A673 (cell line): ENCODE measurements around the gene ACSS1.

Experiments
- CTCF ChIP-seq: fragments of 300-800, 200-600 bp; sonication (generic); conservative IDR thresholded peaks from 2 replicates; pipeline ENCODE4 v1.5.1; 2017; ENCODE audit warnings: low read depth, mild to moderate bottlenecking, antibody characterized with exemption, low read length, moderate library complexity, mixed read lengths
- EZH2 ChIP-seq: fragments of 200-600 bp; sonication (generic); IDR thresholded peaks from 2 replicates; pipeline ENCODE4 v1.6.1; 2017; ENCODE audit warnings: borderline replicate concordance, low read depth, mild to moderate bottlenecking, mixed read lengths, antibody characterized with exemption, low read length; ENCODE audit not compliant: poor library complexity, severe bottlenecking

- no peak for TF ChIP-seq EZH2
- no peak for TF ChIP-seq CTCF
Observed at GRCh38 chr20:25016471-25016870, 41.5 kb downstream of the ACSS1 start.
